Large intestine (tissue), 3 donors: Measurements from ENCODE around the gene MAP2K5. TPM values are rescaled to one million over a fixed set of nuclear protein-coding genes. Genes with fewer than 3 reads are reported as not detected.

ENCODE experiments used
- DNase-seq, 2 donors: peaks; one replicate each; pipeline versions ENCODE4 v3.0.0 to v3.0.0-alpha.2; 2013
- H3K27ac ChIP-seq: one replicate; pipeline ENCODE4 v1.5.1; 2013; ENCODE audit warnings: low read length
- H3K27me3 ChIP-seq: 2 replicates; pipeline ENCODE4 v1.6.1; 2013; ENCODE audit warnings: low read length; ENCODE audit not compliant: control insufficient read depth, insufficient read depth
- H3K36me3 ChIP-seq: 2 replicates; pipeline ENCODE4 v1.6.1; 2013; ENCODE audit warnings: low read length; ENCODE audit not compliant: control insufficient read depth, insufficient read depth
- H3K4me1 ChIP-seq: one replicate; pipeline ENCODE4 v1.6.1; 2013; ENCODE audit warnings: low read length; ENCODE audit not compliant: control insufficient read depth, insufficient read depth
- H3K4me3 ChIP-seq: one replicate; pipeline ENCODE4 v1.5.1; 2013; ENCODE audit warnings: low read length
- H3K9me3 ChIP-seq: one replicate; pipeline ENCODE4 v1.6.1; 2013; ENCODE audit warnings: mild to moderate bottlenecking, low read depth, low read length, moderate library complexity; ENCODE audit not compliant: control insufficient read depth
- WGBS: methylation state at CpG from one replicate; pipeline ENCODE4 v1.1.5; 2013; ENCODE audit warnings: low lambda C conversion rate; ENCODE audit not compliant: insufficient coverage; 5-methylcytosine and 5-hydroxymethylcytosine counted together
- polyA plus RNA-seq: library from polyadenylated mRNA; unstranded; fragments of 120-200 nt; gene quantifications from one replicate; pipeline ENCODE4 v1.2.1, GENCODE V29; 2013

Gene MAP2K5
- polyA plus RNA-seq, 1 donor = 13.7 TPM

GRCh38 chr15:67768313-67768977 is 225.9 kb downstream of the MAP2K5 start:
- no peak overlapping the region for H3K4me3 ChIP-seq
- 82% methylated on average over 2 of the region's 7 CpGs for WGBS
- DNase-seq = no peak
- H3K36me3 ChIP-seq = no peaks in the 10 kb centered on the region
- H3K27me3 ChIP-seq = no peaks in the 10 kb centered on the region
- no peak overlapping the region for H3K27ac ChIP-seq
- H3K9me3 ChIP-seq = no peaks in the 10 kb centered on the region
- H3K4me1 ChIP-seq = peaks cover 8% of the 10 kb centered on the region

GRCh38 chr15:67769497-67770357 is 227.2 kb downstream of the MAP2K5 start:
- no peak overlapping the region for H3K27ac ChIP-seq
- no peaks in the 10 kb centered on the region for H3K27me3 ChIP-seq
- no peak for DNase-seq
- H3K4me3 ChIP-seq = no peak overlapping the region
- H3K36me3 ChIP-seq = no peaks in the 10 kb centered on the region
- 79% methylated on average over 6 of the region's 13 CpGs for WGBS
- no peaks in the 10 kb centered on the region for H3K9me3 ChIP-seq
- H3K4me1 ChIP-seq = peaks cover 8% of the 10 kb centered on the region

- WGBS = no CpG with 5 or more reads among the region's 3 CpGs
- no peaks in the 10 kb centered on the region for H3K36me3 ChIP-seq
Measured at GRCh38 chr15:67770358-67770628, 227.8 kb downstream of the MAP2K5 start.

GRCh38 chr15:67771189-67771800 is 228.8 kb downstream of the MAP2K5 start:
- Histone ChIP-seq H3K27ac (no peak overlapping the region), H3K4me1 (no peaks in the 10 kb centered on the region), H3K36me3 (no peaks in the 10 kb centered on the region), H3K4me3 (no peak overlapping the region), H3K27me3 (no peaks in the 10 kb centered on the region), H3K9me3 (no peaks in the 10 kb centered on the region)
- 81% methylated on average over 2 of the region's 7 CpGs for WGBS
- DNase-seq = no peak

More at GRCh38 chr15:67770358-67770628, 227.8 kb downstream of the MAP2K5 start:
- DNase-seq = no peak
- Histone ChIP-seq H3K4me1 (peaks cover 7% of the 10 kb centered on the region), H3K4me3 (no peak overlapping the region), H3K9me3 (no peaks in the 10 kb centered on the region), H3K27ac (no peak overlapping the region), H3K27me3 (no peaks in the 10 kb centered on the region)

- 90% methylated on average over 2 of the region's 3 CpGs for WGBS
- H3K36me3 ChIP-seq = no peaks in the 10 kb centered on the region
- no peaks in the 10 kb centered on the region for H3K4me1 ChIP-seq
- H3K27ac ChIP-seq = no peak overlapping the region
- H3K9me3 ChIP-seq = no peaks in the 10 kb centered on the region
- no peaks in the 10 kb centered on the region for H3K27me3 ChIP-seq
- no peak for DNase-seq
- H3K4me3 ChIP-seq = no peak overlapping the region
Measured at GRCh38 chr15:67774626-67775025, 232.1 kb downstream of the MAP2K5 start.

GRCh38 chr15:67775250-67775649 is 232.7 kb downstream of the MAP2K5 start:
- H3K9me3 ChIP-seq = no peaks in the 10 kb centered on the region
- H3K27me3 ChIP-seq = no peaks in the 10 kb centered on the region
- DNase-seq = no peak
- no peak overlapping the region for H3K27ac ChIP-seq
- H3K4me1 ChIP-seq = no peaks in the 10 kb centered on the region
- H3K36me3 ChIP-seq = no peaks in the 10 kb centered on the region
- no peak overlapping the region for H3K4me3 ChIP-seq
- WGBS = 76% methylated on average over 2 of the region's 2 CpGs

- H3K27me3 ChIP-seq = no peaks in the 10 kb centered on the region
- H3K27ac ChIP-seq = no peak overlapping the region
- H3K4me1 ChIP-seq = no peaks in the 10 kb centered on the region
- no peak overlapping the region for H3K4me3 ChIP-seq
- no peaks in the 10 kb centered on the region for H3K36me3 ChIP-seq
- WGBS = no CpG with 5 or more reads among the region's 3 CpGs
- no peak for DNase-seq
- H3K9me3 ChIP-seq = no peaks in the 10 kb centered on the region
Measured at GRCh38 chr15:67775998-67776397, 233.5 kb downstream of the MAP2K5 start.

GRCh38 chr15:67776600-67776999 is 234.1 kb downstream of the MAP2K5 start:
- Histone ChIP-seq H3K9me3 (no peaks in the 10 kb centered on the region), H3K36me3 (no peaks in the 10 kb centered on the region), H3K27me3 (no peaks in the 10 kb centered on the region), H3K4me1 (no peaks in the 10 kb centered on the region), H3K27ac (no peak overlapping the region), H3K4me3 (no peak overlapping the region)
- no peak for DNase-seq
- WGBS = no CpG with 5 or more reads among the region's 3 CpGs

GRCh38 chr15:67777071-67777470 is 234.6 kb downstream of the MAP2K5 start:
- no CpG with 5 or more reads among the region's 5 CpGs for WGBS
- Histone ChIP-seq H3K27ac (no peak overlapping the region), H3K4me3 (no peak overlapping the region), H3K36me3 (no peaks in the 10 kb centered on the region), H3K4me1 (no peaks in the 10 kb centered on the region), H3K27me3 (no peaks in the 10 kb centered on the region), H3K9me3 (no peaks in the 10 kb centered on the region)
- no peak for DNase-seq

- Histone ChIP-seq H3K27ac (no peak overlapping the region), H3K4me1 (no peaks in the 10 kb centered on the region), H3K9me3 (no peaks in the 10 kb centered on the region), H3K4me3 (no peak overlapping the region), H3K36me3 (peaks cover 3% of the 10 kb centered on the region), H3K27me3 (no peaks in the 10 kb centered on the region)
- WGBS = no CpG with 5 or more reads among the region's 2 CpGs
- DNase-seq = no peak
Measured at GRCh38 chr15:67777773-67778172, 235.3 kb downstream of the MAP2K5 start.
